Suprapubic skin (tissue), 4 donors: ENCODE data around the gene OXT. TPM values are rescaled to one million over a fixed set of nuclear protein-coding genes. Genes with fewer than 3 reads are reported as not detected.
A peak's percentile ranks its signal among the peaks of the same experiment; 100 is the strongest.
"Not testable (repeated sequence)": the region's sequence is repeated elsewhere in the genome, so short reads cannot be mapped to it uniquely, and the experiment has no call there.

Experiments used
- DNase-seq, 2 donors: peaks; one replicate each; pipeline ENCODE4 v3.0.0-alpha.2; 2019; ENCODE audit warnings: low spot score in 2 of 2
- H3K27ac ChIP-seq: fragments of 200-600 bp; sonication (generic); one replicate; pipeline ENCODE4 v1.5.1; 2019
- H3K27me3 ChIP-seq: fragments of 200-600 bp; sonication (generic); one replicate; pipeline ENCODE4 v1.5.1; 2019
- H3K36me3 ChIP-seq: fragments of 200-600 bp; sonication (generic); one replicate; pipeline ENCODE4 v1.5.1; 2019
- H3K4me1 ChIP-seq: fragments of 200-600 bp; sonication (generic); one replicate; pipeline ENCODE4 v1.5.1; 2019
- H3K4me3 ChIP-seq: fragments of 200-600 bp; sonication (generic); one replicate; pipeline ENCODE4 v1.5.1; 2019; ENCODE audit warnings: mild to moderate bottlenecking
- H3K9me3 ChIP-seq: fragments of 200-600 bp; sonication (generic); one replicate; pipeline ENCODE4 v1.5.1; 2019
- CTCF ChIP-seq, 2 donors: fragments of 200-600 bp in 1 of 2; fragments of 450-650 bp in 1 of 2; sonication (generic) in 1 of 2; IDR thresholded peaks; one replicate each; pipeline ENCODE4 v1.5.1; 2016 to 2019; ENCODE audit warnings: antibody characterized with exemption in 2 of 2, mild to moderate bottlenecking in 1 of 2, moderate library complexity in 1 of 2
- EP300 ChIP-seq: sonication (generic); formaldehyde crosslinking; IDR thresholded peaks from one replicate; pipeline ENCODE4 v1.6.1; 2017; ENCODE audit warnings: antibody characterized with exemption
- POLR2A ChIP-seq, 2 donors: fragments of 450-650 bp; IDR thresholded peaks; one replicate each; pipeline ENCODE4 v1.6.1; 2017; ENCODE audit warnings: antibody characterized with exemption in 2 of 2, mild to moderate bottlenecking in 2 of 2, moderate library complexity in 2 of 2
- POLR2AphosphoS5 ChIP-seq, 3 donors: sonication (generic); formaldehyde crosslinking; IDR thresholded peaks; one replicate each; pipeline ENCODE4 v1.6.1; 2017; ENCODE audit warnings: antibody characterized with exemption in 3 of 3
- WGBS: methylation state at CpG from one replicate; pipeline ENCODE4 v1.1.5; 2018; 5-methylcytosine and 5-hydroxymethylcytosine counted together
- total RNA-seq, 4 donors: library from RNA; depleted of rRNA; stranded (reverse); fragments of >200 nt; gene quantifications; one replicate each; pipeline ENCODE4 v1.1.0, GENCODE V29; 2016

The OXT gene
- total RNA-seq, 4 donors from 2014 or later = 2.0 TPM; not detected in 3

- H3K4me1 ChIP-seq = no peaks in the 10 kb centered on the region
- H3K36me3 ChIP-seq = peaks cover 48% of the 10 kb centered on the region
- no peaks in the 10 kb centered on the region for H3K9me3 ChIP-seq
- TF ChIP-seq CTCF (IDR thresholded peaks at IDR 0.05) (no peak), POLR2A (IDR thresholded peaks at IDR 0.05) (no peak), EP300 (no peak), POLR2AphosphoS5 (IDR thresholded peaks at IDR 0.05) (no peak)
- H3K27ac ChIP-seq = no peak overlapping the region
- H3K4me3 ChIP-seq = no peak overlapping the region
- no peak for DNase-seq
- 46% methylated on average over 2 of the region's 2 CpGs for WGBS
- H3K27me3 ChIP-seq = no peaks in the 10 kb centered on the region
Measured at GRCh38 chr20:3111995-3112394, 40.6 kb downstream of the OXT start.

GRCh38 chr20:3115190-3116107 is 44.0 kb downstream of the OXT start:
- Histone ChIP-seq H3K4me1 (peaks cover 5% of the 10 kb centered on the region), H3K4me3 (no peak overlapping the region), H3K9me3 (no peaks in the 10 kb centered on the region), H3K27me3 (no peaks in the 10 kb centered on the region), H3K36me3 (peaks cover 27% of the 10 kb centered on the region), H3K27ac (no peak overlapping the region)
- 51% methylated on average over 24 of the region's 30 CpGs for WGBS
- no peak for TF ChIP-seq POLR2AphosphoS5 (IDR thresholded peaks at IDR 0.05)
- TF ChIP-seq EP300 = no peak
- no peak for TF ChIP-seq POLR2A (IDR thresholded peaks at IDR 0.05)
- peak; percentile 53 to 65 for TF ChIP-seq CTCF (IDR thresholded peaks at IDR 0.05)
- no peak for DNase-seq

- no peak for TF ChIP-seq POLR2AphosphoS5 (IDR thresholded peaks at IDR 0.05)
- no peak for TF ChIP-seq POLR2A (IDR thresholded peaks at IDR 0.05)
- no peak for TF ChIP-seq EP300
- no peak for TF ChIP-seq CTCF (IDR thresholded peaks at IDR 0.05)
- Histone ChIP-seq H3K4me3 (no peak overlapping the region), H3K27ac (no peak overlapping the region), H3K9me3 (no peaks in the 10 kb centered on the region), H3K36me3 (peaks cover 30% of the 10 kb centered on the region), H3K27me3 (no peaks in the 10 kb centered on the region), H3K4me1 (peaks cover 5% of the 10 kb centered on the region)
- no peak for DNase-seq
- 84% methylated on average over 4 of the region's 4 CpGs for WGBS
Measured at GRCh38 chr20:3116341-3116740, 44.9 kb downstream of the OXT start.

- not testable (repeated sequence) for H3K4me1 ChIP-seq, H3K9me3 ChIP-seq, H3K4me3 ChIP-seq, H3K27me3 ChIP-seq
- H3K36me3 ChIP-seq = peaks cover 44% of the 10 kb centered on the region
- peak; percentile 48 to 53 for TF ChIP-seq CTCF (IDR thresholded peaks at IDR 0.05)
- WGBS = 64% methylated on average over 14 of the region's 14 CpGs
- peak in 1 of 2 donors; percentile 85 for DNase-seq
- H3K27ac ChIP-seq = peak overlapping the region; percentile 16
Measured at GRCh38 chr20:3117839-3118379, 46.5 kb downstream of the OXT start.

- no peaks in the 10 kb centered on the region for H3K27me3 ChIP-seq
- H3K9me3 ChIP-seq = no peaks in the 10 kb centered on the region
- H3K27ac ChIP-seq = no peak overlapping the region
- no peak overlapping the region for H3K4me3 ChIP-seq
- no peak for DNase-seq
- H3K36me3 ChIP-seq = peaks cover 38% of the 10 kb centered on the region
- 58% methylated on average over 5 of the region's 5 CpGs for WGBS
- no peak for TF ChIP-seq EP300
- no peak for TF ChIP-seq POLR2A (IDR thresholded peaks at IDR 0.05)
- TF ChIP-seq POLR2AphosphoS5 (IDR thresholded peaks at IDR 0.05) = no peak
- TF ChIP-seq CTCF (IDR thresholded peaks at IDR 0.05) = no peak
- peaks cover 5% of the 10 kb centered on the region for H3K4me1 ChIP-seq
Measured at GRCh38 chr20:3119044-3119443, 47.6 kb downstream of the OXT start.
